Tibial nerve (tissue), 4 donors: ENCODE results near the gene RTCA. TPM values are rescaled to one million over a fixed set of nuclear protein-coding genes. Genes with fewer than 3 reads are reported as not detected.
"Not testable (repeated sequence)": the region's sequence is repeated elsewhere in the genome, so short reads cannot be mapped to it uniquely, and the experiment has no call there.

Experiments
- DNase-seq, 2 donors: peaks; one replicate each; pipeline ENCODE4 v3.0.0-alpha.2; 2019; ENCODE audit warnings: low spot score in 2 of 2
- H3K27ac ChIP-seq, 4 donors: fragments of 200-600 bp; sonication (generic) in 3 of 4; one replicate each; pipeline ENCODE4 v1.5.1; 2017 to 2019; ENCODE audit warnings: mild to moderate bottlenecking in 1 of 4
- H3K27me3 ChIP-seq, 2 donors: fragments of 200-600 bp; sonication (generic) in 1 of 2; one replicate each; pipeline versions ENCODE4 v1.5.1 to v1.6.0; 2017 to 2019
- H3K36me3 ChIP-seq, 3 donors: fragments of 200-600 bp; sonication (generic); one replicate each; pipeline ENCODE4 v1.5.1; 2018 to 2019
- H3K4me1 ChIP-seq, 4 donors: fragments of 200-600 bp; sonication (generic) in 3 of 4; one replicate each; pipeline ENCODE4 v1.5.1; 2017 to 2019
- H3K4me3 ChIP-seq, 4 donors: fragments of 200-600 bp; sonication (generic) in 3 of 4; one replicate each; pipeline ENCODE4 v1.5.1; 2017 to 2019; ENCODE audit warnings: mild to moderate bottlenecking in 1 of 4, moderate library complexity in 1 of 4
- H3K9me3 ChIP-seq, 4 donors: fragments of 200-600 bp; sonication (generic) in 3 of 4; one replicate each; pipeline ENCODE4 v1.5.1; 2017 to 2019
- EP300 ChIP-seq, 2 donors: sonication (generic); formaldehyde crosslinking; IDR thresholded peaks; one replicate each; pipeline ENCODE4 v1.6.1; 2017; ENCODE audit warnings: antibody characterized with exemption in 2 of 2, mild to moderate bottlenecking in 1 of 2
- POLR2A ChIP-seq, 2 donors: fragments of 450-650 bp; IDR thresholded peaks; one replicate each; pipeline ENCODE4 v1.6.1; 2017; ENCODE audit warnings: antibody characterized with exemption in 2 of 2, mild to moderate bottlenecking in 2 of 2, moderate library complexity in 2 of 2
- WGBS, 2 donors: methylation state at CpG; one replicate each; pipeline ENCODE4 v1.1.5; 2018; 5-methylcytosine and 5-hydroxymethylcytosine counted together
- total RNA-seq, 4 donors: library from RNA; depleted of rRNA; stranded (reverse); fragments of >200 nt; gene quantifications; one replicate each; pipeline ENCODE4 v1.1.0, GENCODE V29; 2016
- TF ChIP-seq, protein P1 (sequence below), 5 experiments: fragments of 200-600 bp in 3 of 5; fragments of 450-650 bp in 2 of 5; sonication (generic) in 3 of 5; IDR thresholded peaks; one replicate each; pipeline ENCODE4 v1.5.1; 2016 to 2019; ENCODE audit warnings: antibody characterized with exemption in 5 of 5, mild to moderate bottlenecking in 3 of 5, moderate library complexity in 2 of 5

Gene RTCA
- total RNA-seq, 4 donors from 2014 or later: 21.9 to 30.6 (median 23.2) TPM

- 95 to 96% methylated on average over 5 of the region's 5 CpGs for WGBS, 2 donors
- H3K4me1 ChIP-seq: no peaks in the 10 kb centered on the region
- H3K27ac ChIP-seq: no peak overlapping the region
- DNase-seq: no peak
- H3K9me3 ChIP-seq: no peaks in the 10 kb centered on the region
- peaks cover 0 to 93% (median 0%) of the 10 kb centered on the region in 3 donors for H3K36me3 ChIP-seq
- H3K4me3 ChIP-seq: no peak overlapping the region
- H3K27me3 ChIP-seq: no peaks in the 10 kb centered on the region
- no peak for TF ChIP-seq POLR2A (IDR thresholded peaks at IDR 0.05)
- TF ChIP-seq, protein P1, sequence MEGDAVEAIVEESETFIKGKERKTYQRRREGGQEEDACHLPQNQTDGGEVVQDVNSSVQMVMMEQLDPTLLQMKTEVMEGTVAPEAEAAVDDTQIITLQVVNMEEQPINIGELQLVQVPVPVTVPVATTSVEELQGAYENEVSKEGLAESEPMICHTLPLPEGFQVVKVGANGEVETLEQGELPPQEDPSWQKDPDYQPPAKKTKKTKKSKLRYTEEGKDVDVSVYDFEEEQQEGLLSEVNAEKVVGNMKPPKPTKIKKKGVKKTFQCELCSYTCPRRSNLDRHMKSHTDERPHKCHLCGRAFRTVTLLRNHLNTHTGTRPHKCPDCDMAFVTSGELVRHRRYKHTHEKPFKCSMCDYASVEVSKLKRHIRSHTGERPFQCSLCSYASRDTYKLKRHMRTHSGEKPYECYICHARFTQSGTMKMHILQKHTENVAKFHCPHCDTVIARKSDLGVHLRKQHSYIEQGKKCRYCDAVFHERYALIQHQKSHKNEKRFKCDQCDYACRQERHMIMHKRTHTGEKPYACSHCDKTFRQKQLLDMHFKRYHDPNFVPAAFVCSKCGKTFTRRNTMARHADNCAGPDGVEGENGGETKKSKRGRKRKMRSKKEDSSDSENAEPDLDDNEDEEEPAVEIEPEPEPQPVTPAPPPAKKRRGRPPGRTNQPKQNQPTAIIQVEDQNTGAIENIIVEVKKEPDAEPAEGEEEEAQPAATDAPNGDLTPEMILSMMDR (IDR thresholded peaks at IDR 0.05): no peak
- no peak for TF ChIP-seq EP300 (IDR thresholded peaks at IDR 0.05)
Measured at GRCh38 chr1:100284591-100284990, 18.6 kb downstream of the RTCA start.

- no peaks in the 10 kb centered on the region for H3K4me1 ChIP-seq
- H3K4me3 ChIP-seq: no peak overlapping the region
- WGBS, 2 donors: 96 to 99% methylated on average over 3 of the region's 3 CpGs
- DNase-seq: no peak
- H3K36me3 ChIP-seq: peaks cover 0 to 93% (median 4%) of the 10 kb centered on the region in 3 donors
- H3K27ac ChIP-seq: no peak overlapping the region
- H3K9me3 ChIP-seq: no peaks in the 10 kb centered on the region
- TF ChIP-seq EP300 (IDR thresholded peaks at IDR 0.05): no peak
- TF ChIP-seq, protein P1 (IDR thresholded peaks at IDR 0.05): no peak
- TF ChIP-seq POLR2A (IDR thresholded peaks at IDR 0.05): no peak
- H3K27me3 ChIP-seq: no peaks in the 10 kb centered on the region
Measured at GRCh38 chr1:100287162-100287561, 21.1 kb downstream of the RTCA start.

DNA sequence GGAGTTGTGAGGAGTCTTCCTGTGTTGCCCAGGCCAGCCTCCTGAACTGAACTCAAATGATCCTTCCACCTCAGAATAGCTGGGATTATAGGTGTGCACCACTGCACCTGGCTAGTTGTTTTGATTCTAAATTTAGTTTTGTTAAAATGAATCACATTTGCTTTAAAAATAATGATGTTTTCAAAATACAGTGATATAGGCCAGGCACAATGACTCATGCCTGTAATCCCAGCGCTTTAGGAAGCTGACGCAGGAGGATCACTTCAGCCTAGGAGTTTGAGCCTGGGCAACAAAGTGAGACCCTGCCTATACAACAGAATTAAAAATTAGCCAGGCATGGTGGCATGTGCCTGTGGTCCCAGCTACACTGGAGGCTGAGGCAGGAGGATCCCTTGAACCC, 24.3 kb downstream of the RTCA start:
- WGBS, 2 donors: 91 to 100% methylated on average over 2 of the region's 2 CpGs
- Histone ChIP-seq H3K36me3 (peaks cover 0 to 90% (median 7%) of the 10 kb centered on the region in 3 donors), H3K27me3 (no peaks in the 10 kb centered on the region), H3K4me1 (no peaks in the 10 kb centered on the region), H3K4me3 (no peak overlapping the region), H3K9me3 (no peaks in the 10 kb centered on the region), H3K27ac (no peak overlapping the region)
- DNase-seq: no peak
- no peak for TF ChIP-seq POLR2A (IDR thresholded peaks at IDR 0.05)
- no peak for TF ChIP-seq EP300 (IDR thresholded peaks at IDR 0.05)
- TF ChIP-seq, protein P1 (IDR thresholded peaks at IDR 0.05): no peak

- DNase-seq: no peak
- no peak overlapping the region for H3K4me3 ChIP-seq
- no peaks in the 10 kb centered on the region for H3K27me3 ChIP-seq
- no peaks in the 10 kb centered on the region for H3K4me1 ChIP-seq
- peak in 1 of 2 donors; percentile 39 for TF ChIP-seq EP300 (IDR thresholded peaks at IDR 0.05)
- TF ChIP-seq, protein P1 (IDR thresholded peaks at IDR 0.05): no peak
- no peak for TF ChIP-seq POLR2A (IDR thresholded peaks at IDR 0.05)
- no peak overlapping the region for H3K27ac ChIP-seq
- WGBS, 2 donors: 49 to 51% methylated on average over 1 of the region's 1 CpG
- H3K9me3 ChIP-seq: peaks cover 0 to 5% (median 0%) of the 10 kb centered on the region in 4 donors
- peaks cover 0 to 78% (median 7%) of the 10 kb centered on the region in 3 donors for H3K36me3 ChIP-seq
Measured at GRCh38 chr1:100292711-100293110, 26.7 kb downstream of the RTCA start.

DNA sequence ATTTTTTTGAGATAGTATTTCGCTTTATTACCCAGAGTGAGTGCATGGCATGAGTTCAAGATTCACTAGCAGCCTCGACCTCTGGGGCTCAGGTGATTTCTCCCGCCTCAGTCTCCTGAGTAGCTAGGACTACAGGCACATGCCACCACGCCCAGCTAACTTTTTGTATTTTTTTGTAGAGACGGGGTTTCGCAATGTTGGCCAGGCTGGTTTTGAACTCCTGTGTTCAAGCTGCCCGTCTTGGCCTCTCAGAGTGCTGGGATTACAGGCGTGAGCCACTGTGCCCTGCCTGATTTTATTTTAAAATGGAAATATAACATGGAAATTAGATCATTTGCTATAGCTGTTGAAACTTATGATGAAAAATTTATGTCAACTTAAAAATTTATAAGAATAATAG, 30.1 kb downstream of the RTCA start:
- no peak for DNase-seq

GRCh38 chr1:100296997-100297396, 31.0 kb downstream of the RTCA start:
- not testable (repeated sequence) for H3K27me3 ChIP-seq, H3K4me3 ChIP-seq, H3K27ac ChIP-seq, H3K4me1 ChIP-seq, H3K9me3 ChIP-seq, DNase-seq
- H3K36me3 ChIP-seq: peaks cover 0 to 35% (median 5%) of the 10 kb centered on the region in 3 donors

More for the DNA sequence above, 30.1 kb downstream of the RTCA start:
- TF ChIP-seq EP300 (IDR thresholded peaks at IDR 0.05): no peak
- no peak for TF ChIP-seq POLR2A (IDR thresholded peaks at IDR 0.05)
- H3K4me1 ChIP-seq: no peaks in the 10 kb centered on the region
- WGBS, 2 donors: 91 to 93% methylated on average over 8 of the region's 8 CpGs
- H3K4me3 ChIP-seq: no peak overlapping the region
- H3K27ac ChIP-seq: no peak overlapping the region
- H3K9me3 ChIP-seq: peaks cover 0 to 5% (median 0%) of the 10 kb centered on the region in 4 donors
- no peaks in the 10 kb centered on the region for H3K27me3 ChIP-seq
- H3K36me3 ChIP-seq: peaks cover 0 to 43% (median 7%) of the 10 kb centered on the region in 3 donors
